Measurements from ENCODE around the gene SLC6A2.

- TF ChIP-seq POLR2AphosphoS5 (IDR thresholded peaks at IDR 0.05; ENCODE audit: low read depth, low read length) (no peak), TAF1 (IDR thresholded peaks at IDR 0.05; ENCODE audit: low read depth, low read length) (no peak), POLR2A (IDR thresholded peaks at IDR 0.05; ENCODE audit: low read depth, low read length) (no peak), SPI1 (IDR thresholded peaks at IDR 0.05; ENCODE audit: low read depth, low read length) (no peak), PAX5 (IDR thresholded peaks at IDR 0.05; ENCODE audit: insufficient read depth, low read length, severe bottlenecking) (no peak)
These were observed at the start of gene SLC6A2 for GRCh38 chr16:55655897-55656681.
